ENCODE data around the gene MRPL27.
A peak's percentile ranks its signal among the peaks of the same experiment; 100 is the strongest.
"Not testable (repeated sequence)": the region's sequence is repeated elsewhere in the genome, so short reads cannot be mapped to it uniquely, and the experiment has no call there.

MRPL27 gene

GRCh38 chr17:50399591-50399990, 26.6 kb upstream of the MRPL27 start:
- H2AFZ ChIP-seq (ENCODE audit: low read length, unreplicated experiment); H3K36me3 ChIP-seq (ENCODE audit: insufficient read depth, low read length); H3K4me1 ChIP-seq (ENCODE audit: control insufficient read depth, insufficient read depth, low read length, unreplicated experiment); H3K27ac ChIP-seq (ENCODE audit: low read depth, low read length); H3K4me3 ChIP-seq (ENCODE audit: low read depth, low read length); H3K27me3 ChIP-seq (ENCODE audit: insufficient read depth, low read length): not testable (repeated sequence)
- peaks cover 28% of the 10 kb centered on the region for H3K79me2 ChIP-seq (ENCODE audit: control insufficient read depth, insufficient read depth, low read length, unreplicated experiment)

DNA sequence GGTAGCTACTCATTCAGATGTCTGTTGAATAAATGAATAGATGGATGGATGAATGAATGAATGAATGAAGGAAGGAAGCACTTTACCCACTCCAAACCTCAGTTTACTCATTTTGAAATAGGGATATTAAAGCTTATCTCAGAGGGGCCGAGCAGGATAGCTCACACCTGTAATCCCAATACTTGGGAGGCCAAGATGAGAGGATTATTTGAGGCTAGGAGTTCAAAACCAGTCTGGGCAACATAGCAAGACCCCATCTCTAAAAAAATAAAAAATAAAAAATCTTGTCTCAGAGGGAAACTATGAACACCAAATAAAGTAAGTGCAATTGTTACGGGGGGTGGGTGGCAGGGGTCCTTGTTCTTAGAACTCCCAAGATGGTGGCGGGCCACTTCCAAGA, 25.7 kb upstream of the MRPL27 start:
- not testable (repeated sequence) for H2AFZ ChIP-seq (ENCODE audit: low read length, unreplicated experiment); H3K4me3 ChIP-seq (ENCODE audit: low read depth, low read length); H3K27me3 ChIP-seq (ENCODE audit: insufficient read depth, low read length); H3K27ac ChIP-seq (ENCODE audit: low read depth, low read length)
- Histone ChIP-seq H3K4me1 (ENCODE audit: control insufficient read depth, insufficient read depth, low read length, unreplicated experiment) (peaks cover 13% of the 10 kb centered on the region), H3K36me3 (ENCODE audit: insufficient read depth, low read length) (peaks cover 16% of the 10 kb centered on the region; the same call in 1 of the 2 replicates), H3K79me2 (ENCODE audit: control insufficient read depth, insufficient read depth, low read length, unreplicated experiment) (peaks cover 37% of the 10 kb centered on the region)

DNA sequence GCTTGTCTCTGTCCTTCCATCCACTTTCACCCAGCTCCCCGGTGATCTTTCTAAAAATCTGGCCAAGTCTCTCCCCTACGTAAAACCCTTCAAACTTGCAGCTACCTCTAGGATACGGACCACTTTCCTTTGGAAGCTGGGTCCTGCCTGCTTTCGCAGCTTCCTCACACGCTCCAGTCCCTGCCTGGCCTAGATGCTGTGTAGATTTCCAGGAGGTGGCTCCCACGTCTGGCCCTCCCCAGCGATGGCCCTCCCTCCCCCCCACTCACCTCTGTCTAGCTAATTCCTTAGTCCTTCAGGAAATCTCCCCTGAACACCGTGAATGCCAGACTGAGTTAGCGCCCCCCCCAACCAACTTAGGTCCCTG, 24.9 kb upstream of the MRPL27 start:
- peaks cover 45% of the 10 kb centered on the region for H3K79me2 ChIP-seq (ENCODE audit: control insufficient read depth, insufficient read depth, low read length, unreplicated experiment)
- H3K27me3 ChIP-seq (ENCODE audit: insufficient read depth, low read length) = no peaks in the 10 kb centered on the region
- no peak overlapping the region for H2AFZ ChIP-seq (ENCODE audit: low read length, unreplicated experiment)
- no peak overlapping the region for H3K27ac ChIP-seq (ENCODE audit: low read depth, low read length)
- H3K4me3 ChIP-seq (ENCODE audit: low read depth, low read length) = peak overlapping the region; percentile 92
- H3K4me1 ChIP-seq (ENCODE audit: control insufficient read depth, insufficient read depth, low read length, unreplicated experiment) = peaks cover 13% of the 10 kb centered on the region
- H3K36me3 ChIP-seq (ENCODE audit: insufficient read depth, low read length) = peaks cover 23% of the 10 kb centered on the region; the same call in 1 of the 2 replicates

DNA sequence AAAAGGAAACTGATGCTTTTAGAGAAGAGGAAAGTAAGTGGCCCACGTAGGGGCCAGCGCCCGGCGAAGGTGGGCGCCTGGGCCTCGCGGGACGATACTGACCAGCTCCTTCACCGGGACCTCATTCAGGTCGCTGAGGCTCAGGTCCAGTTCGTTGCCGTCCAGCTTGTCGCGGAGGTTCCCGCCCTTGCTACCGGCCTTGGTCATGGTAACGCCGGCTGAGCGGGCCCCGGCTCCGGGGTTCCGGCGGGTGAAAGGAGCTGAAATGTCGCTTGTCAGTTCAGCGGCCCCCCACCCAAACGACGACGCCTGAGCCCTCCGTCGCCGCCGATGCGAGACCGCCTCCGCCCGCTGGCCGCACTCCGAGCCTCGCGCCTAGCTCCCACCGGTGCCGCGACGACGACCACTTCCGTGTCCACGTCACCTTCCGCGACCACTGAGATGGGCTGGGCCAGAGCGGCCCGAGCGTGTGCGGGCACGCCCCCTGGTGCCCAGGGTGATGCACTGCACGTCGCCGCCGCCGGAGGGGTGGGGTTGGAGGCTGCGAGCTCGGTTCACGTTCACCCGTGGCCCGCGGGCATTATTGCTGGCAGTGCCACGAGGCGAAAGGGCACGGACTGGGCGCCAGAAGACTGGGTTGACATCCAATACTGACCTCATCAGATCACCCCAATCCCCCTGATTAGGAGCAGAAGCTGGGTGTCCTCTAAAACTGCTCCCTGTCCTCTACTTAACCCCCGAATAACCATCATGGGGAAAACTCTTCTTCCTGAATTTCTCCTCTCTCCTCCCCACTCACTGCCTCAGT, 24.3 kb upstream of the MRPL27 start, which contains the start of gene LRRC59:
Gene LRRC59, minus strand, starts transcription at position 413 of the 808 bp plus-strand sequence. Its CDS starts 206 bp downstream, at position 207.
- H2AFZ ChIP-seq (ENCODE audit: low read length, unreplicated experiment) = peak within 1 kb of the TSS; percentile 65
- H3K36me3 ChIP-seq (ENCODE audit: insufficient read depth, low read length) = peaks cover 29% of the 10 kb centered on the region; the same call in 1 of the 2 replicates
- H3K27me3 ChIP-seq (ENCODE audit: insufficient read depth, low read length) = no peaks in the 10 kb centered on the region
- peak within 1 kb of the TSS; percentile 90 for H3K27ac ChIP-seq (ENCODE audit: low read depth, low read length)
- peak within 1 kb of the TSS; percentile 92 for H3K4me3 ChIP-seq (ENCODE audit: low read depth, low read length)
- H3K4me1 ChIP-seq (ENCODE audit: control insufficient read depth, insufficient read depth, low read length, unreplicated experiment) = peaks cover 13% of the 10 kb centered on the region
- peaks cover 50% of the 10 kb centered on the region for H3K79me2 ChIP-seq (ENCODE audit: control insufficient read depth, insufficient read depth, low read length, unreplicated experiment)

DNA sequence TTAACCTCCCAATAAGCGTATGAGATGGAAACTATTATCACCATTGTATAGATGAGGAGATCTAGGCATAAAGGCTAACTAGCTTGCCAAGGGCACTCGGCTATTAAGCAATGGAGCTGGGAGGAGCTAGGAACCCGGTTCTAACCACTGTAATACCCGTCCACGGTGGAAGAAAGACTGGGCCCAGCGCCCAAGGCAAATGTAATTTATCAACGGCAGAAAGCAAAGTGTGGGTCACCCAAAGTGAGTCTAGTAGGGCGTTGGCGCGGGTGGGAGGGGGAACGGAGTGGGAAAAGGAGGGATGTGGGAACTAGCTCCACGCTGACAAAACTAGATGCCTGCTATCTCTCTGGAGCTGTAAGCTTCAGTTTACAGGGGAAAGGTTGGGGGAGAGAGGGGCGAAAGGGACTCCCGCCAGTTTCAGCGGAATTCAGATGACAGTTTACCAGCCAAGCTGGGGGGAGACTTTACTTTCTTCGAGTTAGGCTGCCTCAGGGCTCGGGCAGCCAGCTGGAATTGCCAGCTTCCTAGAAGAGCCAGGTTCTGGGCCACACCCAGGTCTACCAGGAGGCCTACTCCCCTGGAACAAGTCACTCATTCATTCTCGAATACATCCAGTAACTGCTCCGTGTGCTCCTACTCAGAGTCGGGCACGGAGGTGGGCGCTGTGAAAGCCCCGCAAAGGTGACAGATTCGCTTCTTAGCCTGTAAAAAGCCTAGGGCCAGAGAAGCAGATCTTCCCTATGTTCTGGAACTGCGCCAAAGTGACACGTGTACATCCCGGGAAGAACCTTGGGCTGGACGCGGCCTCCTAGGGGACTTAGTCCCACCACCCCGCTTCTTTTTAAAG, 23.5 kb upstream of the MRPL27 start:
- Histone ChIP-seq H3K79me2 (ENCODE audit: control insufficient read depth, insufficient read depth, low read length, unreplicated experiment) (peaks cover 59% of the 10 kb centered on the region), H2AFZ (ENCODE audit: low read length, unreplicated experiment) (peak overlapping the region; percentile 65)

DNA sequence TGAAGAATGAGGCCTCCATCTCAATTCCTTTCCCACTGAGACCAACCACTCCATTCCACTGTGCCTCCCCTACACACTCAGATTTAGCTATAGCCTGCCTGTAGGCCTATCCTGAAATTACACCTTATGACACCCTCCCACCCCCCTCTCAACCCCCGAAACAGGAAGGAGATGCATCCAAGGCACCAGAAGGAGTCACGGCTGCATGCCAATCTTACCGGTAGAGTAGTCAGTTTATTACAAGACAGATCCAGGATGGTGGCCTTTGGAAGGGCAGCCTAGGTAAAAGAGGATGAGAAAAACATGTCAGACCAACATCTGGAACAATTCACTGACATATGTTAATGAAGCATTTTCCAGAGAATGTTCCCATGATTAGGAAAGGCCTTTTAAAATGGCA, 21.7 kb upstream of the MRPL27 start:
- no peaks in the 10 kb centered on the region for H3K27me3 ChIP-seq (ENCODE audit: insufficient read depth, low read length)
- peak overlapping the region; percentile 92 for H3K4me3 ChIP-seq (ENCODE audit: low read depth, low read length)
- H3K4me1 ChIP-seq (ENCODE audit: control insufficient read depth, insufficient read depth, low read length, unreplicated experiment) = peaks cover 13% of the 10 kb centered on the region
- peaks cover 48% of the 10 kb centered on the region for H3K36me3 ChIP-seq (ENCODE audit: insufficient read depth, low read length)
- H2AFZ ChIP-seq (ENCODE audit: low read length, unreplicated experiment) = no peak overlapping the region
- peaks cover 71% of the 10 kb centered on the region for H3K79me2 ChIP-seq (ENCODE audit: control insufficient read depth, insufficient read depth, low read length, unreplicated experiment)
- no peak overlapping the region for H3K27ac ChIP-seq (ENCODE audit: low read depth, low read length)

More for the DNA sequence above, 23.5 kb upstream of the MRPL27 start:
- Histone ChIP-seq H3K27me3 (ENCODE audit: insufficient read depth, low read length) (no peaks in the 10 kb centered on the region), H3K36me3 (ENCODE audit: insufficient read depth, low read length) (peaks cover 35% of the 10 kb centered on the region), H3K4me3 (ENCODE audit: low read depth, low read length) (peak overlapping the region; percentile 92), H3K4me1 (ENCODE audit: control insufficient read depth, insufficient read depth, low read length, unreplicated experiment) (peaks cover 13% of the 10 kb centered on the region), H3K27ac (ENCODE audit: low read depth, low read length) (peak overlapping the region; percentile 90)

- H3K27me3 ChIP-seq (ENCODE audit: insufficient read depth, low read length) = no peaks in the 10 kb centered on the region
- no peak overlapping the region for H3K4me3 ChIP-seq (ENCODE audit: low read depth, low read length)
- peaks cover 13% of the 10 kb centered on the region for H3K4me1 ChIP-seq (ENCODE audit: control insufficient read depth, insufficient read depth, low read length, unreplicated experiment)
- H3K79me2 ChIP-seq (ENCODE audit: control insufficient read depth, insufficient read depth, low read length, unreplicated experiment) = peaks cover 77% of the 10 kb centered on the region
- no peak overlapping the region for H3K27ac ChIP-seq (ENCODE audit: low read depth, low read length)
- peaks cover 57% of the 10 kb centered on the region for H3K36me3 ChIP-seq (ENCODE audit: insufficient read depth, low read length)
- no peak overlapping the region for H2AFZ ChIP-seq (ENCODE audit: low read length, unreplicated experiment)
Observed at GRCh38 chr17:50393700-50394099, 20.7 kb upstream of the MRPL27 start.

- peaks cover 87% of the 10 kb centered on the region for H3K79me2 ChIP-seq (ENCODE audit: control insufficient read depth, insufficient read depth, low read length, unreplicated experiment)
- H3K27ac ChIP-seq (ENCODE audit: low read depth, low read length) = no peak overlapping the region
Observed at GRCh38 chr17:50392621-50393020, 19.6 kb upstream of the MRPL27 start.

DNA sequence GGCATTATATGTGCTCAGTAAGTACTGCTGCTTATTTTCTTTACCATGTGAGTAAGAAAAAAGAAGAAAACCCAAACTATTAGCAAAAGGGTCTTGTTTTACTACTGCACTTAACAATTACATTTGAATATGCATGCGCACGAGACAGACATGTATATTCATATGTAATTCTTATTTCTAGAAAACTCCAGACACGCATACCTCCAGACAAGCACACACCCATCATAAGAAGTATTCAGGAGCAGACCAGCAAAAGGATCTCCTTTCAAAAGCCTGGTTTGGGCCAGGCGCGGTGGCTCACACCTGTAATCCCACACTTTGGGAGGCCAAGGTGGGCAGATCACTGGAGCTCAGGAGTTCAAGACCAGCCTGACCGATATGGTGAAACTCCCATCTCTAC, 16.6 kb upstream of the MRPL27 start:
- Histone ChIP-seq H3K79me2 (ENCODE audit: control insufficient read depth, insufficient read depth, low read length, unreplicated experiment) (peaks cover 59% of the 10 kb centered on the region), H3K4me1 (ENCODE audit: control insufficient read depth, insufficient read depth, low read length, unreplicated experiment) (peaks cover 17% of the 10 kb centered on the region), H3K4me3 (ENCODE audit: low read depth, low read length) (no peak overlapping the region), H2AFZ (ENCODE audit: low read length, unreplicated experiment) (no peak overlapping the region), H3K27me3 (ENCODE audit: insufficient read depth, low read length) (no peaks in the 10 kb centered on the region), H3K36me3 (ENCODE audit: insufficient read depth, low read length) (peaks cover 77% of the 10 kb centered on the region), H3K27ac (ENCODE audit: low read depth, low read length) (no peak overlapping the region)

More at GRCh38 chr17:50392621-50393020, 19.6 kb upstream of the MRPL27 start:
- Histone ChIP-seq H3K36me3 (ENCODE audit: insufficient read depth, low read length) (peaks cover 67% of the 10 kb centered on the region), H3K4me3 (ENCODE audit: low read depth, low read length) (no peak overlapping the region), H3K4me1 (ENCODE audit: control insufficient read depth, insufficient read depth, low read length, unreplicated experiment) (peaks cover 13% of the 10 kb centered on the region), H2AFZ (ENCODE audit: low read length, unreplicated experiment) (no peak overlapping the region), H3K27me3 (ENCODE audit: insufficient read depth, low read length) (no peaks in the 10 kb centered on the region)

DNA sequence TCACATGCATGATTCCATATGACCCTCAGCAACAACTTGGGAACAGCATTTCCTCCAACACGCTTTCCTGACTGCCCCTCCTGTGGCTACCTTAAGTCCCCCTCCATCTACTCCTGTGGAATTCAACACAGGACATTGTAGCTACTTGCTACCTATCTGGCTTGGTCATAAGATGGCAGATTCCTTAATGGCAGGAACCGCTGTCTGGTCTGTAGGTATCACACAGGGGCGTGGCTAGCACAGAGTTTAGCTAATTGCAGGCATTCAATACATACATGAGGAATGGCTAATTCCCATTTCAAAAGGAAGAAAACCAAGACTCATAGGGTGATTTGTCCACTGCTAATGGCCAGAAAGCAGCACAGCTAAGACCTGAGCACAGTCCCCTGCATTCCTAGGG, 15.7 kb upstream of the MRPL27 start:
- no peaks in the 10 kb centered on the region for H3K27me3 ChIP-seq (ENCODE audit: insufficient read depth, low read length)
- H2AFZ ChIP-seq (ENCODE audit: low read length, unreplicated experiment) = no peak overlapping the region
- H3K4me3 ChIP-seq (ENCODE audit: low read depth, low read length) = no peak overlapping the region
- H3K27ac ChIP-seq (ENCODE audit: low read depth, low read length) = no peak overlapping the region
- H3K36me3 ChIP-seq (ENCODE audit: insufficient read depth, low read length) = peaks cover 75% of the 10 kb centered on the region
- H3K79me2 ChIP-seq (ENCODE audit: control insufficient read depth, insufficient read depth, low read length, unreplicated experiment) = peaks cover 51% of the 10 kb centered on the region
- H3K4me1 ChIP-seq (ENCODE audit: control insufficient read depth, insufficient read depth, low read length, unreplicated experiment) = peaks cover 10% of the 10 kb centered on the region
